K562 (cell line): ENCODE data around the gene IQCC. TPM values are rescaled to one million over a fixed set of nuclear protein-coding genes. Genes with fewer than 3 reads are reported as not detected.

Source experiments
- ATAC-seq: fragments of 200-7000 bp; cut with Tn5 transposase; 3 replicates; pipeline ENCODE4 v1.9.1; 2020; ENCODE audit warnings: moderate library complexity
- BruUV-seq: library from RNA; stranded (reverse); fragments of 400-500 nt; replicated peaks from 2 replicates; lab custom pipeline; 2021; lab: Mats Ljungman, UMichigan
- CTCF ChIA-PET: fragments of 300-600 bp; formaldehyde crosslinking; extraction: SDS; loops from one replicate; lab custom pipeline; 2021; ENCODE audit warnings: low intra/inter-chr PET ratio; lab: Yijun Ruan, JAX
- POLR2A ChIA-PET: fragments of 300-600, 350-650 bp; sonication (Branson Sonifier 250); formaldehyde crosslinking; extraction: SDS; loops from one replicate; lab custom pipeline; 2021; ENCODE audit warnings: antibody characterized with exemption, inconsistent platforms; lab: Yijun Ruan, JAX
- DNase-seq, 4 experiments: peaks; one replicate each; pipeline versions ENCODE4 v3.0.0 to v3.0.0-alpha.2; 2011 to 2018; ENCODE audit warnings: low spot score in 3 of 4, mixed read lengths in 3 of 4; ENCODE audit errors: extremely low read depth in 1 of 4
- FAIRE-seq: peaks from 2 replicates; lab custom pipeline; 2011; peaks lifted over from hg19 to GRCh38; lab: Jason Lieb, UNC
- H2AFZ ChIP-seq: 2 replicates; pipeline ENCODE4 v1.6.0; 2011; ENCODE audit warnings: low read depth, low read length, control low read depth, inconsistent platforms
- H3K27ac ChIP-seq: fragments of 200-600 bp; 3 replicates; pipeline ENCODE4 v1.8.0; 2011; ENCODE audit warnings: low read depth, mild to moderate bottlenecking, control low read depth, inconsistent platforms, low read length, moderate library complexity, mixed read lengths; ENCODE audit errors: extremely low read depth
- H3K27me3 ChIP-seq, 2 experiments: fragments of 300-600 bp in 1 of 2; 2 replicates in 1 of 2; 3 replicates in 1 of 2; pipeline versions ENCODE4 v1.6.0 to v1.8.0; 2011; ENCODE audit warnings: inconsistent platforms in 2 of 2, low read length in 2 of 2, mild to moderate bottlenecking in 1 of 2, mixed read lengths in 1 of 2, moderate library complexity in 1 of 2; ENCODE audit not compliant: control insufficient read depth in 2 of 2, insufficient read depth in 2 of 2
- H3K36me3 ChIP-seq: fragments of 300-600 bp; 3 replicates; pipeline ENCODE4 v1.8.0; 2011; ENCODE audit warnings: mild to moderate bottlenecking, low read length, inconsistent platforms; ENCODE audit not compliant: control insufficient read depth, insufficient read depth
- H3K4me1 ChIP-seq, 2 experiments: fragments of 200-600 bp in 1 of 2; replicated peaks in 1 of 2; 2 replicates in 1 of 2; 3 replicates in 1 of 2; pipeline versions ENCODE4 v1.5.1 to v1.8.0; 2011; ENCODE audit warnings: inconsistent platforms in 2 of 2, low read length in 2 of 2, mild to moderate bottlenecking in 1 of 2, mixed read lengths in 1 of 2, moderate library complexity in 1 of 2; ENCODE audit not compliant: control insufficient read depth in 2 of 2, insufficient read depth in 2 of 2
- H3K4me2 ChIP-seq: 2 replicates; pipeline ENCODE4 v1.6.1; 2011; ENCODE audit warnings: low read length, control low read depth, inconsistent platforms, mixed read lengths; ENCODE audit not compliant: insufficient read depth
- H3K4me3 ChIP-seq: fragments of 200-600 bp; sonication (generic), shearing (Covaris generic); 2 replicates; pipeline ENCODE4 v1.5.1; 2016; ENCODE audit warnings: control low read depth, inconsistent platforms
- H3K79me2 ChIP-seq: fragments of 200-600 bp; 3 replicates; pipeline ENCODE4 v1.8.0; 2011; ENCODE audit warnings: low read length, inconsistent platforms; ENCODE audit not compliant: control insufficient read depth, insufficient read depth
- H3K9ac ChIP-seq, 2 experiments: 2 replicates each; pipeline versions ENCODE4 v1.6.0 to v1.6.1; 2011; ENCODE audit warnings: low read depth in 2 of 2, low read length in 2 of 2, control low read depth in 1 of 2, inconsistent platforms in 1 of 2, mild to moderate bottlenecking in 1 of 2, mixed read lengths in 1 of 2; ENCODE audit not compliant: insufficient read depth in 1 of 2
- H3K9me1 ChIP-seq: one replicate; pipeline ENCODE4 v1.6.0; 2011; ENCODE audit warnings: inconsistent platforms, mild to moderate bottlenecking, low read length, moderate library complexity; ENCODE audit not compliant: control insufficient read depth, insufficient read depth
- H3K9me3 ChIP-seq: replicated peaks from 2 replicates; pipeline ENCODE4 v1.5.1; 2011; ENCODE audit warnings: low read depth, low read length, inconsistent platforms; ENCODE audit not compliant: control insufficient read depth, insufficient read depth
- H4K20me1 ChIP-seq: replicated peaks from 2 replicates; pipeline ENCODE4 v1.6.1; 2011; ENCODE audit warnings: low read length, inconsistent platforms, mixed read lengths; ENCODE audit not compliant: control insufficient read depth, insufficient read depth
- ATF3 ChIP-seq, 2 experiments: fragments of 450-650 bp in 1 of 2; sonication (generic) in 1 of 2; formaldehyde crosslinking in 1 of 2; IDR thresholded peaks in 1 of 2; conservative IDR thresholded peaks in 1 of 2; 2 replicates each; pipeline versions ENCODE4 v1.6.1 to v1.8.1; 2016 to 2023; ENCODE audit warnings: mild to moderate bottlenecking in 2 of 2, moderate library complexity in 2 of 2, inconsistent platforms in 1 of 2, missing genetic modification reagents in 1 of 2
- FOXM1 ChIP-seq, 2 experiments: fragments of 450-650 bp in 1 of 2; sonication (generic) in 1 of 2; formaldehyde crosslinking in 1 of 2; IDR thresholded peaks; 2 replicates each; pipeline versions ENCODE4 v1.6.1 to v1.9.0; 2017 to 2022; ENCODE audit warnings: low read depth in 2 of 2, mild to moderate bottlenecking in 2 of 2, missing genetic modification reagents in 1 of 2, moderate library complexity in 1 of 2
- KDM2B ChIP-seq: fragments of 250-450 bp; sonication (Bioruptor Pico); IDR thresholded peaks from 2 replicates; pipeline ENCODE4 v1.8.0; 2021; ENCODE audit warnings: mild to moderate bottlenecking, moderate library complexity
- RBFOX2 ChIP-seq: fragments of 200-400 bp; formaldehyde crosslinking; IDR thresholded peaks from 2 replicates; pipeline ENCODE4 v1.6.1; 2017; ENCODE audit warnings: low read depth, mild to moderate bottlenecking, low read length, moderate library complexity
- ZNF121 ChIP-seq: sonication (generic); formaldehyde crosslinking; conservative IDR thresholded peaks from 2 replicates; pipeline ENCODE4 v1.8.0; 2022; ENCODE audit warnings: missing genetic modification reagents
- WGBS: fragments of 100-300 bp; shearing (Covaris generic); methylation state at CpG from one replicate; pipeline ENCODE4 v1.1.6; 2016; ENCODE audit warnings: low coverage, mixed read lengths; ENCODE audit not compliant: insufficient coverage; ENCODE audit errors: missing lambda C conversion rate; 5-methylcytosine and 5-hydroxymethylcytosine counted together
- in situ Hi-C: fragments of 300-500 bp; cut with MboI; formaldehyde crosslinking; loops from 4 replicates; pipeline ENCODE4 v1.15.0; 2018; ENCODE audit warnings: inconsistent platforms, mixed read lengths
- intact Hi-C: fragments of 100-400 bp; cut with micrococcal nuclease; formaldehyde crosslinking; loops from 2 replicates; pipeline ENCODE4 v1.14.2; 2022
- polyA plus RNA-seq, 8 experiments: library from polyadenylated mRNA; depleted of rRNA in 4 of 8; stranded (reverse) in 5 of 8; unstranded in 3 of 8; fragments of >200 nt; fragmentation: Nextera tagmentation in 2 of 8; fragmentation: Illumina TruSeq in 1 of 8; extraction: Ambion mirVana in 2 of 8; extraction: Trizol in 1 of 8; gene quantifications; 2 replicates each; pipeline versions ENCODE4 v1.2.1 to v1.2.3, GENCODE V29; 2011 to 2014; ENCODE audit warnings: inconsistent platforms in 1 of 8, missing spikeins in 1 of 8
- total RNA-seq, 7 experiments: library from RNA; depleted of rRNA in 6 of 7; stranded (reverse); fragments of >200 nt in 6 of 7; fragmentation: Illumina TruSeq in 2 of 7; extraction: Trizol in 2 of 7; gene quantifications; 2 replicates each; pipeline versions ENCODE4 v1.2.1 to v1.2.3, GENCODE V29; 2011 to 2021; ENCODE audit warnings: low replicate concordance in 1 of 7

The IQCC gene
- total and polyA plus RNA-seq, 9 of the 15 experiments (the other 6 are each of a cell fraction or from before 2014, with no cell fraction given), result 8.1 to 16.5 (median 10.7) TPM

- TF ChIP-seq KDM2B (CRISPR knock-in tag) (no peak), RBFOX2 (0 out of 2 replicates have a peak, but pooled peaks have one; percentile 22), ZNF121 (CRISPR knock-in tag) (no peak), ATF3 (IDR thresholded peaks at IDR 0.05) (no peak), ATF3 (CRISPR knock-in tag; conservative IDR thresholded peaks at IDR 0.05) (0 out of 2 replicates have a peak, but pooled peaks have one; percentile 30), FOXM1 (IDR thresholded peaks at IDR 0.05; ENCODE audit: low read depth) (no peak), FOXM1 (CRISPR knock-in tag; IDR thresholded peaks at IDR 0.05; ENCODE audit: low read depth) (0 out of 2 replicates have a peak, but pooled peaks have one; percentile 56)
- no peaks in the 10 kb centered on the region for H3K9me3 ChIP-seq
- H3K9ac ChIP-seq, result peak overlapping the region; percentile 67 to 96; a peak in 1 of 4 replicates
- CTCF ChIA-PET, result interaction anchor here (0.6 kb wide), 1 partner anchor 192 kb away, joined by 4 read pairs; no protein-coding TSS in a partner anchor
- peak overlapping the region; percentile 98; the same call in 1 of the 2 replicates for H3K4me2 ChIP-seq
- no peak overlapping the region for H2AFZ ChIP-seq
- H3K27ac ChIP-seq, result peak overlapping the region; percentile 50; the same call in 1 of the 3 replicates
- peaks cover 66% of the 10 kb centered on the region for H3K36me3 ChIP-seq
- no peaks in the 10 kb centered on the region for H3K9me1 ChIP-seq
- H3K27me3 ChIP-seq, result no peaks in the 10 kb centered on the region
- DNase-seq (no peak), ATAC-seq (no peak), FAIRE-seq (no peak)
- in situ Hi-C loops, result no loop called here
- WGBS, result 92% methylated on average over 4 of the region's 4 CpGs
- peaks cover 49% of the 10 kb centered on the region for H3K79me2 ChIP-seq
- intact Hi-C loops, result no loop called here
- H3K4me3 ChIP-seq, result no peak overlapping the region
- peaks cover 19 to 22% of the 10 kb centered on the region in 2 experiments; a peak in 4 of 5 replicates for H3K4me1 ChIP-seq
- BruUV-seq, result no TSS peak
- POLR2A ChIA-PET, result interaction anchor here (0.9 to 6.5 kb wide), 4 partner anchors 8 to 11 kb away, joined by 3 to 40 read pairs (median 4); no protein-coding TSS in a partner anchor
- no peaks in the 10 kb centered on the region for H4K20me1 ChIP-seq
Observed at GRCh38 chr1:32224285-32224684, 18.8 kb downstream of the IQCC start.
